Measurements from ENCODE around the gene SHROOM3.

SHROOM3 gene

GRCh38 chr4:76665153-76665552 lies 230.1 kb downstream of the SHROOM3 start:
- DNase-seq (ENCODE audit: low read depth, low spot score), result no peak
- TF ChIP-seq CTCF (IDR thresholded peaks at IDR 0.05; ENCODE audit: insufficient read depth, low read length, missing control alignments), result no peak
- ChIA-PET POLR2A (no interaction called here), CTCF (interaction anchor here (1.2 to 1.6 kb wide), 3 partner anchors 8 to 129 kb away, joined by 3 to 4 read pairs (median 3); no protein-coding TSS in a partner anchor)
- no peak overlapping the region for H3K4me3 ChIP-seq (ENCODE audit: low read depth, low read length)

GRCh38 chr4:76665721-76666120 lies 230.7 kb downstream of the SHROOM3 start:
- no peak overlapping the region for H3K4me3 ChIP-seq (ENCODE audit: low read depth, low read length)
- CTCF ChIA-PET, result interaction anchor here (1.2 to 1.6 kb wide), 3 partner anchors 8 to 129 kb away, joined by 3 to 4 read pairs (median 3); no protein-coding TSS in a partner anchor
- DNase-seq (ENCODE audit: low read depth, low spot score), result no peak
- POLR2A ChIA-PET, result no interaction called here
- no peak for TF ChIP-seq CTCF (IDR thresholded peaks at IDR 0.05; ENCODE audit: insufficient read depth, low read length, missing control alignments)

- CTCF ChIA-PET, result interaction anchor here (1.6 kb wide), 1 partner anchor 19 kb away, joined by 4 read pairs; no protein-coding TSS in a partner anchor
- POLR2A ChIA-PET, result no interaction called here
- H3K4me3 ChIP-seq (ENCODE audit: low read depth, low read length), result no peak overlapping the region
- TF ChIP-seq CTCF (IDR thresholded peaks at IDR 0.05; ENCODE audit: insufficient read depth, low read length, missing control alignments), result no peak
- no peak for DNase-seq (ENCODE audit: low read depth, low spot score)
Observed at GRCh38 chr4:76666944-76667532, 232.0 kb downstream of the SHROOM3 start.

GRCh38 chr4:76670631-76671030 lies 235.6 kb downstream of the SHROOM3 start:
- no peak for TF ChIP-seq CTCF (IDR thresholded peaks at IDR 0.05; ENCODE audit: insufficient read depth, low read length, missing control alignments)
- ChIA-PET POLR2A (no interaction called here), CTCF (no interaction called here)
- no peak for DNase-seq (ENCODE audit: low read depth, low spot score)
- H3K4me3 ChIP-seq (ENCODE audit: low read depth, low read length), result no peak overlapping the region

GRCh38 chr4:76673362-76673761 lies 238.3 kb downstream of the SHROOM3 start:
- H3K4me3 ChIP-seq (ENCODE audit: low read depth, low read length), result no peak overlapping the region
- ChIA-PET CTCF (interaction anchor here (1.6 kb wide), 1 partner anchor 8 kb away, joined by 3 read pairs; no protein-coding TSS in a partner anchor), POLR2A (no interaction called here)
- DNase-seq (ENCODE audit: low read depth, low spot score), result no peak
- no peak for TF ChIP-seq CTCF (IDR thresholded peaks at IDR 0.05; ENCODE audit: insufficient read depth, low read length, missing control alignments)

- no peak for TF ChIP-seq CTCF (IDR thresholded peaks at IDR 0.05; ENCODE audit: insufficient read depth, low read length, missing control alignments)
- no peak overlapping the region for H3K4me3 ChIP-seq (ENCODE audit: low read depth, low read length)
- POLR2A ChIA-PET, result no interaction called here
- CTCF ChIA-PET, result no interaction called here
- DNase-seq (ENCODE audit: low read depth, low spot score), result no peak
Observed at GRCh38 chr4:76674983-76675382, 240.0 kb downstream of the SHROOM3 start.
